Neutrophil (primary cell): Measurements from ENCODE around the gene ARHGAP6.

Source experiments
- H3K27ac ChIP-seq: fragments of 200-600 bp; sonication (generic); 2 replicates; pipeline ENCODE4 v1.5.1; 2016; ENCODE audit warnings: mild to moderate bottlenecking, moderate library complexity
- H3K27me3 ChIP-seq: fragments of 200-600 bp; sonication (generic); 2 replicates; pipeline ENCODE4 v1.6.0; 2016; ENCODE audit warnings: mild to moderate bottlenecking
- H3K36me3 ChIP-seq: fragments of 200-600 bp; sonication (generic); 2 replicates; pipeline ENCODE4 v1.5.1; 2017
- H3K4me1 ChIP-seq, 2 experiments: fragments of 200-600 bp in 1 of 2; sonication (generic) in 1 of 2; 1 replicate in 1 of 2; 2 replicates in 1 of 2; pipeline versions ENCODE4 v1.5.1 to v1.6.1; 2013 to 2016; ENCODE audit warnings: low read depth in 1 of 2, low read length in 1 of 2, mild to moderate bottlenecking in 1 of 2, moderate library complexity in 1 of 2; ENCODE audit not compliant: control insufficient read depth in 1 of 2, insufficient read depth in 1 of 2
- H3K4me3 ChIP-seq, 2 experiments: fragments of 200-600 bp in 1 of 2; sonication (generic) in 1 of 2; 1 replicate in 1 of 2; 2 replicates in 1 of 2; pipeline ENCODE4 v1.5.1; 2013 to 2016; ENCODE audit warnings: low read depth in 1 of 2, low read length in 1 of 2, mild to moderate bottlenecking in 1 of 2, moderate library complexity in 1 of 2
- H3K9me3 ChIP-seq: fragments of 200-600 bp; sonication (generic); 2 replicates; pipeline ENCODE4 v1.5.1; 2016
- TF ChIP-seq, protein P1 (sequence below): fragments of 200-600 bp; sonication (generic); IDR thresholded peaks from 2 replicates; pipeline ENCODE4 v1.5.1; 2016; ENCODE audit warnings: antibody characterized with exemption

ARHGAP6 gene

DNA sequence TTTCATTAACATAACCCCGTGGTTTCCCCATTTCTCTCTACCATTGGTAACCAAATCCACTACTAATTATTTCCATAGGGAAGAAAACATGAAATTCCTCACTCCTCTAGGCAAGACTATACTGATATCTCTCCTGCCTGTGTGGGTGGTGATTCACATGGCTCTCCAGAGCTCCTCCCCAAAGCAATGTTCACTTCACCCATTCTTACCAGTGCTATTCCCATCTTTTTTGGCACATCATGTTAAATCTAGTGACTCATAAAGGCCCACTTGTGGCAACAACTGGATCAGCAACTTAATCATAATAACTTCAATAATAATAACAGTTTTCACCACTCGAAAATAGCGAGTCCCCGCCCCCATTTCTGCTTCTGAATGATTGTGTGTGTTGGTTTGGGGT is 560.6 kb downstream of the ARHGAP6 start:
- H3K27me3 ChIP-seq, result no peaks in the 10 kb centered on the region
- H3K4me3 ChIP-seq, result no peak overlapping the region
- no peaks in the 10 kb centered on the region for H3K4me1 ChIP-seq
- no peak overlapping the region for H3K27ac ChIP-seq
- TF ChIP-seq, protein P1, sequence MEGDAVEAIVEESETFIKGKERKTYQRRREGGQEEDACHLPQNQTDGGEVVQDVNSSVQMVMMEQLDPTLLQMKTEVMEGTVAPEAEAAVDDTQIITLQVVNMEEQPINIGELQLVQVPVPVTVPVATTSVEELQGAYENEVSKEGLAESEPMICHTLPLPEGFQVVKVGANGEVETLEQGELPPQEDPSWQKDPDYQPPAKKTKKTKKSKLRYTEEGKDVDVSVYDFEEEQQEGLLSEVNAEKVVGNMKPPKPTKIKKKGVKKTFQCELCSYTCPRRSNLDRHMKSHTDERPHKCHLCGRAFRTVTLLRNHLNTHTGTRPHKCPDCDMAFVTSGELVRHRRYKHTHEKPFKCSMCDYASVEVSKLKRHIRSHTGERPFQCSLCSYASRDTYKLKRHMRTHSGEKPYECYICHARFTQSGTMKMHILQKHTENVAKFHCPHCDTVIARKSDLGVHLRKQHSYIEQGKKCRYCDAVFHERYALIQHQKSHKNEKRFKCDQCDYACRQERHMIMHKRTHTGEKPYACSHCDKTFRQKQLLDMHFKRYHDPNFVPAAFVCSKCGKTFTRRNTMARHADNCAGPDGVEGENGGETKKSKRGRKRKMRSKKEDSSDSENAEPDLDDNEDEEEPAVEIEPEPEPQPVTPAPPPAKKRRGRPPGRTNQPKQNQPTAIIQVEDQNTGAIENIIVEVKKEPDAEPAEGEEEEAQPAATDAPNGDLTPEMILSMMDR, result no peak
- H3K36me3 ChIP-seq, result no peaks in the 10 kb centered on the region
- H3K9me3 ChIP-seq, result no peaks in the 10 kb centered on the region

DNA sequence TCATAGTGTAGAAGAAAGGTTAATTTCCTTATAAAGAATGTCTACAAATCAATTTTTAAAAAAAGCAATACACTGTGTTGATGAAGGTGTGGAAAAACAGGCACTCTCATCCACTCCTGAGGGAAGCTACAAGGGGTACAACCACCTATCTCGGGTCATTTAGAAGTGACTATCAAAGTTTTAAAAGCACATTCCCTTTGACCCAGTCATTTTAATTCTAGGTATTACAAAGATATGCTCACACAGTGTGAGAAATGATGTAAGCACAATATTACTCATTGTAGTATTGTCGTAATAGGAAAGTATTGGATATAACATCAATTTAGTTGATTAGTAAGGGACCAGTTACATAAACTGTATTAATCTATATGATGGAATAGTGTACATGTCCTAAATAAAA is 562.0 kb downstream of the ARHGAP6 start:
- no peaks in the 10 kb centered on the region for H3K27me3 ChIP-seq
- no peaks in the 10 kb centered on the region for H3K4me1 ChIP-seq
- no peak overlapping the region for H3K27ac ChIP-seq
- no peaks in the 10 kb centered on the region for H3K36me3 ChIP-seq
- TF ChIP-seq, protein P1, result no peak
- H3K4me3 ChIP-seq, result no peak overlapping the region
- H3K9me3 ChIP-seq, result no peaks in the 10 kb centered on the region

DNA sequence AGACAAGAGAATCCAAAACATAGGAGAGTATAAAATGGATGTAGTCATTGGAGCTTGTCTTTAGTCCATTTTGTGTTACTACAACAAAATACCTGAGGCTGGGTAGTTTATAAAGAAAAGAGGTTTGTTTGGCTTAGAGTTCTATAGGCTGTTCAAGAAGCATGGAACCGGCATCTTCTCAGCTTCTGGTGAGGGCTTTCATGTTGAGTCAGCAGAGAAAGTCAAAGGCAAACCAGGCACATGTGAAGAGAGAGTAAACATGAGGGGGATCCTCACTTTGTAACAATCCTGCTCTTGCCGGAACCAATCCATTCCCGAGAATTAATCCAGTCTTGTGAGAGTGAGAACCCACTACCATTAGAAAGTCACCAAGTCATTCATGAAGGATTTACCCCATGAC is 562.7 kb downstream of the ARHGAP6 start:
- Histone ChIP-seq H3K4me3 (no peak overlapping the region), H3K36me3 (no peaks in the 10 kb centered on the region), H3K4me1 (no peaks in the 10 kb centered on the region), H3K27me3 (no peaks in the 10 kb centered on the region), H3K27ac (no peak overlapping the region), H3K9me3 (no peaks in the 10 kb centered on the region)
- TF ChIP-seq, protein P1, result no peak

DNA sequence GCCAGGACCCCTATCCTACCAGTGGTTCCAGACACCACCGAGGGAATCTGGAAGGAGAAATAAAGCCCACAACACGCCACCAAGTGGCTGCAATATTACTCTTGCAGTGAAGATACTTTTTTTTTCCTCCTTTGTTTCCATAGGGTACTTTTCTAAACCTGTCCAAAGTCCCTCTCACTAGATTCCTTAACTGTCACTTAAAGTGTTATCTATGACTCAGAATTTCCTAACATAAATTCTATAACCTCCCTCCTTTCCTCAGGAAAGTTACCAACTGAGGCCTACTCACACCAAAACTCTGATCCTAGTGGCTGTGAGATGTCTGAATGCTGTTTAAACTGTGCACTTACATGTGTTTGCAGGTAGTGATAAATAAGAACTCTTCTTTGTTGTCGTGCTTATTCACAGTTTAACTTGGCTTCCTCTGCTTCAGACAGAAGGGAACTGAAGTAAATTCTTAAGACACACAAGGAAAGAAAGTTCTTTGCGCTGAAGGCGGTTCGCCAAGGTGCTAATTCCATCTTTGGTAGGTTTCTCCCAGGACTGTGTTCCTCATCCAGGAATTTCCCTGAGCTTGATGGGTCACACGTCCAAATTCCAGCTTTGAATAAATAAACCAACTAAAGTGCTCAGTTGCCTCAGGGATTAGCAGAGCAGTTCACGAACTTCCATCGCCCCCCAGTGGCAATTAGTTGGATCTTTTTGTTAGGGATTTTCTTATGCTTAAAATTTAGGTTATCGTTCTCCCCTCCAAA is 565.3 kb downstream of the ARHGAP6 start:
- Histone ChIP-seq H3K27me3 (no peaks in the 10 kb centered on the region), H3K27ac (no peak overlapping the region), H3K36me3 (no peaks in the 10 kb centered on the region), H3K4me3 (no peak overlapping the region), H3K9me3 (no peaks in the 10 kb centered on the region), H3K4me1 (no peaks in the 10 kb centered on the region)
- TF ChIP-seq, protein P1, result no peak

DNA sequence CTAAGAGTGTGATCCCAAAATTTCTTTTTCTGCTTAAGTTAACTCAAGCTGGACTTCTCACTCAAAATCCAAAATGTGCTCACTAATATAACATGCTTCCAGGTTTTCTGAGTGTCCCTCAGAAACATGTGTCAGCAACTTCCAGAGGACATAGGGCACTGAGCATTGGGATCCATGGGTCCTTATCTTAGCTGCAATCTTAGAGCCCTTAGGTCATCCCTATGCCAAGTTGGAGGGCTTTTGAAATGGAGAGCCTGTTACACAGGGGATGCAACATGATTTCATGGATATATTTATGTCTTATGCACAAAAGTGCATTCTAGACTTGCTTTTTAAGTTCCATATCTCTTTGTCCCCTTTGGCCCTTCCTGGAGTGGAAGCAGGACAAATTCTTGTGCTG is 566.3 kb downstream of the ARHGAP6 start:
- no peak overlapping the region for H3K27ac ChIP-seq
- no peaks in the 10 kb centered on the region for H3K27me3 ChIP-seq
- H3K9me3 ChIP-seq, result no peaks in the 10 kb centered on the region
- TF ChIP-seq, protein P1, result no peak
- no peak overlapping the region for H3K4me3 ChIP-seq
- no peaks in the 10 kb centered on the region for H3K36me3 ChIP-seq
- H3K4me1 ChIP-seq, result no peaks in the 10 kb centered on the region
